GM12878 (cell line): ENCODE measurements around the gene GLTP. TPM values are rescaled to one million over a fixed set of nuclear protein-coding genes. Genes with fewer than 3 reads are reported as not detected.

Source experiments
- ATAC-seq: fragments of 200-7000 bp; cut with Tn5 transposase; 3 replicates; pipeline ENCODE4 v1.9.1; 2020; ENCODE audit warnings: mild to moderate bottlenecking, moderate library complexity
- BruUV-seq: library from RNA; stranded (reverse); fragments of 400-500 nt; replicated peaks from 2 replicates; lab custom pipeline; 2021; lab: Mats Ljungman, UMichigan
- CTCF ChIA-PET: fragments of 300-600 bp; sonication (Branson Sonifier 250); formaldehyde crosslinking; extraction: SDS; loops from one replicate; lab custom pipeline; 2021; ENCODE audit warnings: inconsistent platforms; lab: Yijun Ruan, JAX
- POLR2A ChIA-PET: fragments of 350-600 bp; formaldehyde crosslinking; extraction: SDS; loops from one replicate; lab custom pipeline; 2021; ENCODE audit warnings: inconsistent platforms; lab: Charles Lee
- RAD21 ChIA-PET: fragments of 300-600 bp; sonication (Branson Sonifier 250); formaldehyde crosslinking; loops from one replicate; lab custom pipeline; 2023; ENCODE audit warnings: antibody characterized with exemption; ENCODE audit not compliant: unreplicated experiment; lab: Charles Lee
- SMC1A ChIA-PET: fragments of 300-600 bp; sonication (Branson Sonifier 250); formaldehyde crosslinking; loops from one replicate; lab custom pipeline; 2023; ENCODE audit not compliant: unreplicated experiment, uncharacterized antibody; lab: Charles Lee
- DNase-seq: peaks from one replicate; pipeline ENCODE4 v3.0.0-alpha.2; 2011; ENCODE audit warnings: low read depth, low spot score
- FAIRE-seq: peaks from 3 replicates; lab custom pipeline; 2011; peaks lifted over from hg19 to GRCh38; lab: Jason Lieb, UNC
- H2AFZ ChIP-seq: 2 replicates; pipeline ENCODE4 v1.6.0; 2011; ENCODE audit warnings: low read depth, low read length, control low read depth; ENCODE audit not compliant: control insufficient read depth
- H3K27ac ChIP-seq: 2 replicates; pipeline ENCODE4 v1.5.1; 2011; ENCODE audit warnings: control low read depth; ENCODE audit not compliant: control insufficient read depth, insufficient read depth
- H3K27me3 ChIP-seq, 2 experiments: replicated peaks in 1 of 2; 2 replicates each; pipeline versions ENCODE4 v1.6.0 to v1.6.1; 2011; ENCODE audit warnings: low read length in 1 of 2; ENCODE audit not compliant: control insufficient read depth in 2 of 2, insufficient read depth in 2 of 2
- H3K36me3 ChIP-seq, 2 experiments: 2 replicates each; pipeline ENCODE4 v1.5.1; 2011; ENCODE audit warnings: low read length in 1 of 2; ENCODE audit not compliant: control insufficient read depth in 2 of 2, insufficient read depth in 2 of 2
- H3K4me1 ChIP-seq: 2 replicates; pipeline ENCODE4 v1.6.1; 2011; ENCODE audit warnings: mild to moderate bottlenecking, low read length, moderate library complexity, mixed read lengths; ENCODE audit not compliant: control insufficient read depth, insufficient read depth
- H3K4me2 ChIP-seq: 2 replicates; pipeline ENCODE4 v1.6.0; 2011; ENCODE audit warnings: control low read depth; ENCODE audit not compliant: control insufficient read depth, insufficient read depth
- H3K4me3 ChIP-seq: fragments of 200-600 bp; sonication (generic); 2 replicates; pipeline ENCODE4 v1.5.1; 2016
- H3K79me2 ChIP-seq: 2 replicates; pipeline ENCODE4 v1.6.0; 2011; ENCODE audit warnings: low read length; ENCODE audit not compliant: control insufficient read depth, insufficient read depth
- H3K9ac ChIP-seq: 2 replicates; pipeline ENCODE4 v1.8.0; 2011; ENCODE audit warnings: low read length, control low read depth, mixed read lengths; ENCODE audit not compliant: control insufficient read depth, insufficient read depth
- H3K9me3 ChIP-seq: replicated peaks from 3 replicates; pipeline ENCODE4 v1.5.1; 2011; ENCODE audit warnings: mild to moderate bottlenecking, low read length; ENCODE audit not compliant: control insufficient read depth, insufficient read depth
- H4K20me1 ChIP-seq: 2 replicates; pipeline ENCODE4 v1.6.0; 2011; ENCODE audit not compliant: control insufficient read depth, insufficient read depth
- CREM ChIP-seq: IDR thresholded peaks from 2 replicates; pipeline ENCODE4 v1.6.1; 2014; ENCODE audit warnings: antibody characterized with exemption, low read depth
- ETV6 ChIP-seq, 2 experiments: fragments of 450-650 bp in 1 of 2; IDR thresholded peaks in 1 of 2; conservative IDR thresholded peaks in 1 of 2; 2 replicates each; pipeline ENCODE4 v1.6.1; 2014; ENCODE audit warnings: antibody characterized with exemption in 1 of 2, borderline replicate concordance in 1 of 2, low read depth in 1 of 2, mild to moderate bottlenecking in 1 of 2, moderate library complexity in 1 of 2
- IKZF2 ChIP-seq, 2 experiments: fragments of 450-650 bp; IDR thresholded peaks; 2 replicates each; pipeline ENCODE4 v1.6.1; 2017; ENCODE audit warnings: mild to moderate bottlenecking in 2 of 2, moderate library complexity in 2 of 2
- IRF5 ChIP-seq: fragments of 450-650 bp; IDR thresholded peaks from 2 replicates; pipeline ENCODE4 v1.6.1; 2017; ENCODE audit warnings: borderline replicate concordance
- KAT2A ChIP-seq: conservative IDR thresholded peaks from 2 replicates; pipeline ENCODE4 v1.6.1; 2011; ENCODE audit warnings: low read depth, low read length; ENCODE audit not compliant: control insufficient read depth
- NBN ChIP-seq: fragments of 450-650 bp; IDR thresholded peaks from 2 replicates; pipeline ENCODE4 v1.6.1; 2016
- WGBS: methylation state at CpG from one replicate; pipeline ENCODE4 v1.1.6; 2016; ENCODE audit warnings: low lambda C conversion rate; ENCODE audit not compliant: insufficient replicate concordance, insufficient coverage; ENCODE audit errors: missing lambda C conversion rate; 5-methylcytosine and 5-hydroxymethylcytosine counted together
- in situ Hi-C: fragments of 300-500 bp; cut with MboI; formaldehyde crosslinking; loops from 9 replicates; pipeline ENCODE4 v1.14.3; 2018; ENCODE audit warnings: mixed read lengths
- intact Hi-C: fragments of 100-400 bp; cut with micrococcal nuclease; formaldehyde crosslinking; loops from one replicate; pipeline ENCODE4 v1.14.2; 2022; ENCODE audit not compliant: unreplicated experiment
- polyA plus RNA-seq, 11 experiments: library from polyadenylated mRNA; depleted of rRNA in 4 of 11; unstranded in 6 of 11; stranded (reverse) in 5 of 11; fragments of >200 nt; fragmentation: Nextera tagmentation in 4 of 11; fragmentation: Illumina TruSeq in 1 of 11; extraction: Ambion mirVana in 4 of 11; extraction: Trizol in 1 of 11; gene quantifications; 1 replicate in 1 of 11; 2 replicates in 10 of 11; pipeline versions ENCODE4 v1.2.1 to v1.2.3, GENCODE V29; 2011 to 2016; ENCODE audit warnings: inconsistent platforms in 2 of 11, missing spikeins in 2 of 11, low read depth in 1 of 11
- total RNA-seq, 4 experiments: library from RNA; depleted of rRNA in 3 of 4; stranded (reverse); fragments of >200 nt in 3 of 4; fragmentation: Illumina TruSeq in 1 of 4; extraction: Trizol in 1 of 4; gene quantifications; 2 replicates each; pipeline versions ENCODE4 v1.2.1 to v1.2.3, GENCODE V29; 2013 to 2021
- TF ChIP-seq, protein P1 (sequence below): fragments of 450-650 bp; IDR thresholded peaks from 2 replicates; pipeline ENCODE4 v1.6.1; 2017; ENCODE audit warnings: antibody characterized with exemption, mild to moderate bottlenecking, moderate library complexity
- TF ChIP-seq, protein P2 (sequence below): IDR thresholded peaks from 2 replicates; pipeline ENCODE4 v1.6.1; 2011; ENCODE audit warnings: low read depth, low read length, improper control_type of control experiment, borderline replicate concordance

Gene GLTP
- total and polyA plus RNA-seq, 10 of the 15 experiments (the other 5 are each of a cell fraction or from before 2014, with no cell fraction given), result 16.8 to 44.0 (median 25.3) TPM

DNA sequence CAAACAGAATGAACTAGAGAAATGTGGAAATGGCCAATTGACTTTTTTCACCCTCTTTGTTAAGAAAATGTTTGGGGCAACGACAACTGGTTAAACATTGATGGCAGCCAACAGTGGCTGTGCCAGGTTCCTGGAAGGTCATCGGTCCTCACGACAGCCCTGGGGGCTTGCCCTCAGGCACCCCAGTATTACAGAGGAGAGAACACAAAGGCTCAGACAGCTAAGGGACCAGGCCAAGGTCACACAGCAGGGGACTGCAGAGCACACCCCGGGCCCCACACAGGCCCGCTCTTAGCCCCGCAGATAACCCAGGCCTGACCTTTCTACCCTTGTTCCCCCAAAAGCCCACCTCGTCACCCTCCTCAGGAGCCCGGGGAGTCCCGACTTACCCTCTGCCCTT lies 48.4 kb downstream of the GLTP start (continued):
- TF ChIP-seq, protein P1, sequence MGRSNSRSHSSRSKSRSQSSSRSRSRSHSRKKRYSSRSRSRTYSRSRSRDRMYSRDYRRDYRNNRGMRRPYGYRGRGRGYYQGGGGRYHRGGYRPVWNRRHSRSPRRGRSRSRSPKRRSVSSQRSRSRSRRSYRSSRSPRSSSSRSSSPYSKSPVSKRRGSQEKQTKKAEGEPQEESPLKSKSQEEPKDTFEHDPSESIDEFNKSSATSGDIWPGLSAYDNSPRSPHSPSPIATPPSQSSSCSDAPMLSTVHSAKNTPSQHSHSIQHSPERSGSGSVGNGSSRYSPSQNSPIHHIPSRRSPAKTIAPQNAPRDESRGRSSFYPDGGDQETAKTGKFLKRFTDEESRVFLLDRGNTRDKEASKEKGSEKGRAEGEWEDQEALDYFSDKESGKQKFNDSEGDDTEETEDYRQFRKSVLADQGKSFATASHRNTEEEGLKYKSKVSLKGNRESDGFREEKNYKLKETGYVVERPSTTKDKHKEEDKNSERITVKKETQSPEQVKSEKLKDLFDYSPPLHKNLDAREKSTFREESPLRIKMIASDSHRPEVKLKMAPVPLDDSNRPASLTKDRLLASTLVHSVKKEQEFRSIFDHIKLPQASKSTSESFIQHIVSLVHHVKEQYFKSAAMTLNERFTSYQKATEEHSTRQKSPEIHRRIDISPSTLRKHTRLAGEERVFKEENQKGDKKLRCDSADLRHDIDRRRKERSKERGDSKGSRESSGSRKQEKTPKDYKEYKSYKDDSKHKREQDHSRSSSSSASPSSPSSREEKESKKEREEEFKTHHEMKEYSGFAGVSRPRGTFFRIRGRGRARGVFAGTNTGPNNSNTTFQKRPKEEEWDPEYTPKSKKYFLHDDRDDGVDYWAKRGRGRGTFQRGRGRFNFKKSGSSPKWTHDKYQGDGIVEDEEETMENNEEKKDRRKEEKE, result no peak

GRCh38 chr12:109831365-109831764 lies 49.0 kb downstream of the GLTP start:
- TF ChIP-seq IKZF2 (IDR thresholded peaks at IDR 0.05) (no peak), NBN (no peak), ETV6 (conservative IDR thresholded peaks at IDR 0.05 in 1 of 2, IDR thresholded peaks at IDR 0.05 in 1 of 2; ENCODE audit: borderline replicate concordance in 1 of 2, low read depth in 1 of 2) (no peak), CREM (no peak), KAT2A (no peak), IRF5 (no peak)
- TF ChIP-seq, protein P2, sequence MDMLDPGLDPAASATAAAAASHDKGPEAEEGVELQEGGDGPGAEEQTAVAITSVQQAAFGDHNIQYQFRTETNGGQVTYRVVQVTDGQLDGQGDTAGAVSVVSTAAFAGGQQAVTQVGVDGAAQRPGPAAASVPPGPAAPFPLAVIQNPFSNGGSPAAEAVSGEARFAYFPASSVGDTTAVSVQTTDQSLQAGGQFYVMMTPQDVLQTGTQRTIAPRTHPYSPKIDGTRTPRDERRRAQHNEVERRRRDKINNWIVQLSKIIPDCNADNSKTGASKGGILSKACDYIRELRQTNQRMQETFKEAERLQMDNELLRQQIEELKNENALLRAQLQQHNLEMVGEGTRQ, result no peak
- Histone ChIP-seq H2AFZ (no peak overlapping the region), H3K4me2 (no peak overlapping the region), H3K79me2 (no peaks in the 10 kb centered on the region), H3K27ac (no peak overlapping the region), H3K4me3 (no peak overlapping the region), H3K36me3 (no peaks in the 10 kb centered on the region), H4K20me1 (no peaks in the 10 kb centered on the region), H3K4me1 (no peaks in the 10 kb centered on the region), H3K27me3 (peaks cover 3 to 4% of the 10 kb centered on the region in 2 experiments; a peak in 3 of 4 replicates), H3K9ac (no peak overlapping the region), H3K9me3 (no peaks in the 10 kb centered on the region)
- ChIA-PET RAD21 (no interaction called here), POLR2A (interaction anchor here (0.6 kb wide), 1 partner anchor 25 kb away, joined by 4 read pairs; no protein-coding TSS in a partner anchor), SMC1A (no interaction called here), CTCF (interaction anchor here (0.7 to 2.6 kb wide), 2 partner anchors 14 to 26 kb away, joined by 3 to 9 read pairs; no protein-coding TSS in a partner anchor)
- FAIRE-seq (no peak), DNase-seq (no peak), ATAC-seq (no peak)
- intact Hi-C loops (no loop called here), in situ Hi-C loops (no loop called here)
- 4% methylated on average over 6 of the region's 6 CpGs for WGBS
- BruUV-seq, result no TSS peak
